ENCODE measurements around the gene GATA6. TPM values are rescaled to one million over a fixed set of nuclear protein-coding genes. Genes with fewer than 3 reads are reported as not detected.

The GATA6 gene
- total and polyA plus RNA-seq, 2 experiments from 2014 or later = 6.6 to 19.0 TPM

- Histone ChIP-seq H3K9me2 (ENCODE audit: insufficient read depth) (no peaks in the 10 kb centered on the region), H3F3A (ENCODE audit: insufficient read depth) (peaks cover 18% of the 10 kb centered on the region), H3K4me3 (no peak overlapping the region), H3K27ac (peak overlapping the region; percentile 75), H3K4me1 (ENCODE audit: insufficient read depth) (peaks cover 36% of the 10 kb centered on the region), H2AFZ (no peak overlapping the region), H3K9ac (peak overlapping the region; percentile 39; the same call in 1 of the 2 replicates), H3K36me3 (ENCODE audit: low read depth) (peaks cover 17% of the 10 kb centered on the region; the same call in 1 of the 2 replicates), H3K27me3 (replicated peaks; ENCODE audit: insufficient read depth) (no peaks in the 10 kb centered on the region), H4K20me1 (ENCODE audit: insufficient read depth) (no peaks in the 10 kb centered on the region), H3K9me3 (ENCODE audit: low read depth) (no peaks in the 10 kb centered on the region), H3K79me2 (ENCODE audit: insufficient read depth) (peaks cover 17% of the 10 kb centered on the region), H3K4me2 (ENCODE audit: unreplicated experiment) (peak overlapping the region; percentile 63)
- 93 to 94% methylated on average over 11 of the region's 11 CpGs for WGBS, 2 experiments (ENCODE audit: low coverage in 1 of 2, low lambda C conversion rate in 2 of 2, missing lambda C conversion rate in 2 of 2)
- TF ChIP-seq EZH2 (IDR thresholded peaks at IDR 0.05; ENCODE audit: insufficient read depth, poor library complexity, severe bottlenecking) = no peak
- TF ChIP-seq EZH2phosphoT487 (IDR thresholded peaks at IDR 0.05; ENCODE audit: insufficient read depth, low read depth) = no peak
- in situ Hi-C loops (cut with MboI) = no loop called here
- DNase-seq = peak; percentile 43
These were observed 20.2 kb downstream of the GATA6 start for GRCh38 chr18:22189449-22190166.

GRCh38 chr18:22191346-22191695 is 21.9 kb downstream of the GATA6 start:
- peak; percentile 40 for DNase-seq
- peaks cover 31% of the 10 kb centered on the region for H3K79me2 ChIP-seq (ENCODE audit: insufficient read depth)
- H3K4me3 ChIP-seq = no peak overlapping the region
- H3K9me3 ChIP-seq (ENCODE audit: low read depth) = no peaks in the 10 kb centered on the region
- H3K9ac ChIP-seq = no peak overlapping the region
- H3K27me3 ChIP-seq (replicated peaks; ENCODE audit: insufficient read depth) = no peaks in the 10 kb centered on the region
- no peak overlapping the region for H2AFZ ChIP-seq
- no peaks in the 10 kb centered on the region for H4K20me1 ChIP-seq (ENCODE audit: insufficient read depth)
- TF ChIP-seq EZH2 (IDR thresholded peaks at IDR 0.05; ENCODE audit: insufficient read depth, poor library complexity, severe bottlenecking) (no peak), EZH2phosphoT487 (IDR thresholded peaks at IDR 0.05; ENCODE audit: insufficient read depth, low read depth) (no peak)
- H3F3A ChIP-seq (ENCODE audit: insufficient read depth) = peaks cover 18% of the 10 kb centered on the region
- H3K27ac ChIP-seq = 0 out of 2 replicates have a peak overlapping the region, but pooled peaks have one; percentile 9
- H3K36me3 ChIP-seq (ENCODE audit: low read depth) = peaks cover 13% of the 10 kb centered on the region; the same call in 1 of the 2 replicates
- in situ Hi-C loops (cut with MboI) = no loop called here
- H3K4me1 ChIP-seq (ENCODE audit: insufficient read depth) = peaks cover 36% of the 10 kb centered on the region
- H3K9me2 ChIP-seq (ENCODE audit: insufficient read depth) = no peaks in the 10 kb centered on the region
- WGBS, 2 experiments (ENCODE audit: low coverage in 1 of 2, low lambda C conversion rate in 2 of 2, missing lambda C conversion rate in 2 of 2) = 43 to 47% methylated on average over 5 of the region's 5 CpGs
- H3K4me2 ChIP-seq (ENCODE audit: unreplicated experiment) = no peak overlapping the region

- Histone ChIP-seq H4K20me1 (ENCODE audit: insufficient read depth) (no peaks in the 10 kb centered on the region), H3K27ac (no peak overlapping the region), H3K27me3 (replicated peaks; ENCODE audit: insufficient read depth) (no peaks in the 10 kb centered on the region), H3K9me2 (ENCODE audit: insufficient read depth) (no peaks in the 10 kb centered on the region), H3K9ac (no peak overlapping the region), H3K79me2 (ENCODE audit: insufficient read depth) (peaks cover 31% of the 10 kb centered on the region), H3K4me2 (ENCODE audit: unreplicated experiment) (no peak overlapping the region), H3F3A (ENCODE audit: insufficient read depth) (peaks cover 18% of the 10 kb centered on the region), H2AFZ (no peak overlapping the region), H3K9me3 (ENCODE audit: low read depth) (no peaks in the 10 kb centered on the region), H3K36me3 (ENCODE audit: low read depth) (peaks cover 9% of the 10 kb centered on the region; the same call in 1 of the 2 replicates), H3K4me3 (no peak overlapping the region), H3K4me1 (ENCODE audit: insufficient read depth) (peaks cover 30% of the 10 kb centered on the region)
- in situ Hi-C loops (cut with MboI) = no loop called here
- WGBS, 2 experiments (ENCODE audit: low coverage in 1 of 2, low lambda C conversion rate in 2 of 2, missing lambda C conversion rate in 2 of 2) = 74 to 78% methylated on average over 4 of the region's 4 CpGs
- TF ChIP-seq EZH2 (IDR thresholded peaks at IDR 0.05; ENCODE audit: insufficient read depth, poor library complexity, severe bottlenecking) (no peak), EZH2phosphoT487 (IDR thresholded peaks at IDR 0.05; ENCODE audit: insufficient read depth, low read depth) (no peak)
- no peak for DNase-seq
These were observed 22.5 kb downstream of the GATA6 start for GRCh38 chr18:22191923-22192322.

GRCh38 chr18:22193466-22193865 is 24.1 kb downstream of the GATA6 start:
- Histone ChIP-seq H2AFZ (no peak overlapping the region), H3K4me1 (ENCODE audit: insufficient read depth) (peaks cover 25% of the 10 kb centered on the region)

More at GRCh38 chr18:22193466-22193865, 24.1 kb downstream of the GATA6 start:
- no peak overlapping the region for H3K9ac ChIP-seq
- no peaks in the 10 kb centered on the region for H3K9me3 ChIP-seq (ENCODE audit: low read depth)
- in situ Hi-C loops (cut with MboI) = no loop called here
- peaks cover 18% of the 10 kb centered on the region for H3F3A ChIP-seq (ENCODE audit: insufficient read depth)
- no peak for DNase-seq
- no peak overlapping the region for H3K27ac ChIP-seq
- no peak for TF ChIP-seq EZH2phosphoT487 (IDR thresholded peaks at IDR 0.05; ENCODE audit: insufficient read depth, low read depth)
- TF ChIP-seq EZH2 (IDR thresholded peaks at IDR 0.05; ENCODE audit: insufficient read depth, poor library complexity, severe bottlenecking) = no peak
- peaks cover 11% of the 10 kb centered on the region; the same call in 1 of the 2 replicates for H3K36me3 ChIP-seq (ENCODE audit: low read depth)
- no peaks in the 10 kb centered on the region for H4K20me1 ChIP-seq (ENCODE audit: insufficient read depth)
- H3K4me2 ChIP-seq (ENCODE audit: unreplicated experiment) = no peak overlapping the region
- no peaks in the 10 kb centered on the region for H3K27me3 ChIP-seq (replicated peaks; ENCODE audit: insufficient read depth)
- H3K4me3 ChIP-seq = no peak overlapping the region
- H3K79me2 ChIP-seq (ENCODE audit: insufficient read depth) = peaks cover 27% of the 10 kb centered on the region
- no peaks in the 10 kb centered on the region for H3K9me2 ChIP-seq (ENCODE audit: insufficient read depth)
- WGBS, 2 experiments (ENCODE audit: low coverage in 1 of 2, low lambda C conversion rate in 2 of 2, missing lambda C conversion rate in 2 of 2) = 88 to 90% methylated on average over 9 of the region's 9 CpGs

Data from GM23248 (cell line).